ENCODE results near the gene JUND. TPM values are rescaled to one million over a fixed set of nuclear protein-coding genes. Genes with fewer than 3 reads are reported as not detected.
A peak's percentile ranks its signal among the peaks of the same experiment; 100 is the strongest.

The JUND gene
- total RNA-seq, 1 donor, result 1,318 TPM

DNA sequence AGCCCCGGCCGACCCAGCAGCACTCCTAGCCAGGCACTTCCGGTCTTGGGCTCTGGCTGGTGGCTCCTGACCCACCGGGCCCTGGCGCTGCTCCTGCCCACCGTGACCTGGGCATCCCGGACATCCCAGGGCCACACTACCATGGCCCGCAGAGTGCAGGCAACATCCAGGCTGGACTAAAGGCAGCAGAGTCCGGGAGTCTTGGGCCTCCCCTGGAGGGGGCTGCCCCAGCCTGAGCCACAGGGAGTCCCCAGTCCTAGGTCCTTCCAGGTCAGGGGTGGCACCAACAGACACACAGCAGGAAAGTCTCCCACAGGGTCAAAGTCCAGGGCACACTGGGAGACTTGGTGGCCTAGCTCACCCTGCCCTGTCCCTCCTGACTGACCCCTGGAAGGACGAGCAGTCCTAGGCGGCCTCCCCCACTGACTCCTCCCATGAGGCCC is 30.7 kb upstream of the JUND start:
- no peaks in the 10 kb centered on the region for H3K9me3 ChIP-seq (ENCODE audit: low read depth, low read length)
- H3K27me3 ChIP-seq (ENCODE audit: insufficient read depth, low read length), result no peaks in the 10 kb centered on the region
- peaks cover 7% of the 10 kb centered on the region for H3K4me1 ChIP-seq (ENCODE audit: insufficient read depth, low read length)
- H3K4me3 ChIP-seq (ENCODE audit: low read length), result no peak overlapping the region

DNA sequence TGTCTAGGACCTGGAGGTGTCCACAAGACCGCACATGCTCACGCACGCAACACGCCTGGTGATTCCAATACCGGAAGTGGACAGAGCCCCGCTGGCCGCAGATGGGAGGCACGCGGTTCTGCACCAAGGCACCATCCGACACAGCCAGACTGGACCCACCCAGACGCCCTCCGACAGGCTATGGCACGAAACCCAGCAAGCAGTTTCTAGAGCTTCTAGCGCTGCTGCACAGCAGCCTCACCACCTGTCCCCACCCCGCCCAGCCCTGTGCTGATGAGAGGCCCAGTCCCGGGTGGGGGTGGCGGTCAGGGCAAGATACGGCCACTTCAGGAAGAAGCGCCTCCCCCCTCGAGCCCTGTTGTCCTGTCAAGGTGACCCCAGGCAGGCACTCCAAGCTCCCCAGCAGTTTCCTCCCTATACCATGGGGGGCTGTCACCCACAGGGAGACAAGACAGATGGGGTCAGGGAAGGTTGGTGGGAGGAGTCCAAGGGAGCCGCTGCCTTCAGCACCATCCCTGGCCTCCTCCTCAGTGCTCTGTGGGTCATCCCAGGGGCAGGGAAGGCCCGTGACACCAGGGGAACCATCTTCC is 30.2 kb upstream of the JUND start:
- Histone ChIP-seq H3K9me3 (ENCODE audit: low read depth, low read length) (no peaks in the 10 kb centered on the region), H3K4me3 (ENCODE audit: low read length) (no peak overlapping the region), H3K27me3 (ENCODE audit: insufficient read depth, low read length) (no peaks in the 10 kb centered on the region), H3K4me1 (ENCODE audit: insufficient read depth, low read length) (peaks cover 10% of the 10 kb centered on the region)

GRCh38 chr19:18310966-18311365 is 29.5 kb upstream of the JUND start:
- H3K27me3 ChIP-seq (ENCODE audit: insufficient read depth, low read length), result no peaks in the 10 kb centered on the region
- no peak overlapping the region for H3K4me3 ChIP-seq (ENCODE audit: low read length)
- peaks cover 16% of the 10 kb centered on the region for H3K4me1 ChIP-seq (ENCODE audit: insufficient read depth, low read length)
- H3K9me3 ChIP-seq (ENCODE audit: low read depth, low read length), result no peaks in the 10 kb centered on the region

GRCh38 chr19:18310118-18310909 is 28.9 kb upstream of the JUND start:
- Histone ChIP-seq H3K4me1 (ENCODE audit: insufficient read depth, low read length) (peaks cover 23% of the 10 kb centered on the region), H3K9me3 (ENCODE audit: low read depth, low read length) (no peaks in the 10 kb centered on the region), H3K27me3 (ENCODE audit: insufficient read depth, low read length) (no peaks in the 10 kb centered on the region), H3K4me3 (ENCODE audit: low read length) (no peak overlapping the region)

DNA sequence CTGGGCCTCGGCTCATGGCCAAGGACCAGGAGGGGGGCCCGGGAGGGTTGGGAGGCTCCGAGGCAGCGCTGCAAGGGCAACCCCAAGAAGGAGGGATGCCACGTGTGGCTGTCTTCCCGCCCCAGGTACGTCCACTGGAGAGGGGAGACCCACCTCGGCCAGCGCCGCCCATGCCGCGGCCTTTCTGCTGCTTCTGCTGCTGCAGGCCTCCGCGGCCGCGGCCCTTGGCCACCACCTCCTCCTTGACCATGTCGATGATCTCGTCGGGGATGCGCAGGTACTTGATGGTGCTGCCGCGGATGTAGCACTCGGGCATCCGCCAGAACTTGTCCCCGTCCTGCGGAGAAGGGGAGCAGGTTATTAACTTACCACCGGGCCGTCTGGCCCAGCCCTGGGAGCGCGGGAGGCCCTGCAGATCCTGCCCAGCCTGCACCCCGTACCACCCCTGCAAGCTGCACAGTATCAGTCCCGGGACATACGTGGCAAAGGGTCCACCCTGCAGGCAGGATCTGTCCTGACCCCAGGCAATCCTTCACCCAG is 28.2 kb upstream of the JUND start:
- no peak overlapping the region for H3K4me3 ChIP-seq (ENCODE audit: low read length)
- peaks cover 28% of the 10 kb centered on the region for H3K4me1 ChIP-seq (ENCODE audit: insufficient read depth, low read length)
- no peaks in the 10 kb centered on the region for H3K27me3 ChIP-seq (ENCODE audit: insufficient read depth, low read length)
- H3K9me3 ChIP-seq (ENCODE audit: low read depth, low read length), result no peaks in the 10 kb centered on the region

DNA sequence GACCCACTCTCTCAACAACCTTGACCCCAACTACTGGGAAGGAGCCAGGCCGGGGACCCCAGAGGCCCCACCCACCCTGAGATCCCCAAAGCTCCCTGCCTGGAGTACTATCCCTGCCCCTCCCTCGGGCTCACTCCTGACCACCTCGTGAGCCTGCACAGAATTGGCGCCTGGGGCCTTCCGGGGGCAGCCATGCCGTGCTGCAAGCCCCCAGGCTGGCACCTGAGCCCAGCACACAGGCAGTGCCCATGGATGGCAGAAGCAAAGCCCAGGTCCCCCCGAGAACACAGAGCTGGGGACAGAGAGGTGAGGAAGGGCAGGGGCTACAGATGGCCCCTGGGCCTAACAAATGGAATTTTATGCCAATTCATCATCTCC is 27.5 kb upstream of the JUND start:
- Histone ChIP-seq H3K4me1 (ENCODE audit: insufficient read depth, low read length) (peaks cover 34% of the 10 kb centered on the region), H3K27me3 (ENCODE audit: insufficient read depth, low read length) (no peaks in the 10 kb centered on the region), H3K4me3 (ENCODE audit: low read length) (no peak overlapping the region), H3K9me3 (ENCODE audit: low read depth, low read length) (no peaks in the 10 kb centered on the region)

- Histone ChIP-seq H3K4me1 (ENCODE audit: insufficient read depth, low read length) (peaks cover 41% of the 10 kb centered on the region), H3K27me3 (ENCODE audit: insufficient read depth, low read length) (no peaks in the 10 kb centered on the region), H3K4me3 (ENCODE audit: low read length) (no peak overlapping the region), H3K9me3 (ENCODE audit: low read depth, low read length) (no peaks in the 10 kb centered on the region)
Measured at GRCh38 chr19:18308051-18308947, 26.9 kb upstream of the JUND start.

DNA sequence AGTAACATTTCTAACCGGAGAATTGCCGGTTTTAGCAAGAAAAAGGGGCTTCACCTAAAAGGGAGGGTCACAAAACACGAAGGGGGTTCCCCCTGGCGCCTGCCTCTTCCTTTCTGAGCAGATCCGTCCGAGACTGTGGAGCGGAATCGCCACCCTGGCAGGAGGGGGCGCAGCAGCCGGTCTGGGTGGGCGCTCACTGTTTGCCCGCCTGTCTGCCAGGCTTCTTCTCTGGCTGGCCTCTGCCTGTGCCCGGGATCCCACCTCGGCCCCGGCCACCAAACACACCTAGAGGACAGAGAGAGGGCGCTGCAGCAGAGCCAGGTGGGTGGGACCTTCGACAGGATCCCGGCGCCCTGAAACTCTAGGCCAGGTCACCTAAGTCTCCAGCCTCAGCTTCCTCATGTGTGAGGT is 25.9 kb upstream of the JUND start:
- H3K4me1 ChIP-seq (ENCODE audit: insufficient read depth, low read length), result peaks cover 51% of the 10 kb centered on the region
- no peak overlapping the region for H3K4me3 ChIP-seq (ENCODE audit: low read length)
- no peaks in the 10 kb centered on the region for H3K9me3 ChIP-seq (ENCODE audit: low read depth, low read length)
- no peaks in the 10 kb centered on the region for H3K27me3 ChIP-seq (ENCODE audit: insufficient read depth, low read length)

DNA sequence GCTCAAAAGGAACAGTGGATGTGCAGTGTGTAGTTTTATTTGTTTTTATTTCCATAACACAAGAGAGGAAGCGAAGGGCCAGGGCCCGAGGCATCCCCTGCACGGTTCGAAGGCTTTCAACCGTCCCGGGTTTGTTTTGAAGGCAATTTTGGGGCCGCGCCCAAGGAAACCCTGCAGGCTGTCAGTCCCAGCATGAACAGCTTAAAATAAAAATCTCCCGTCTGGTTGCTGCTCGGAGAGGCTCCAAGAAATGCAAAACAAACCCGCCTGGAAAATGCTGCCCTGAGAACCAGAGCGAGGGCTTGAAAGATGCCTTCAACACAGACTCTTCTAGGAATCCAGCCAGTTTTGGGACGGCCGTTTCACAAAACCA is 25.5 kb upstream of the JUND start:
- no peak overlapping the region for H3K4me3 ChIP-seq (ENCODE audit: low read length)
- peaks cover 55% of the 10 kb centered on the region for H3K4me1 ChIP-seq (ENCODE audit: insufficient read depth, low read length)

DNA sequence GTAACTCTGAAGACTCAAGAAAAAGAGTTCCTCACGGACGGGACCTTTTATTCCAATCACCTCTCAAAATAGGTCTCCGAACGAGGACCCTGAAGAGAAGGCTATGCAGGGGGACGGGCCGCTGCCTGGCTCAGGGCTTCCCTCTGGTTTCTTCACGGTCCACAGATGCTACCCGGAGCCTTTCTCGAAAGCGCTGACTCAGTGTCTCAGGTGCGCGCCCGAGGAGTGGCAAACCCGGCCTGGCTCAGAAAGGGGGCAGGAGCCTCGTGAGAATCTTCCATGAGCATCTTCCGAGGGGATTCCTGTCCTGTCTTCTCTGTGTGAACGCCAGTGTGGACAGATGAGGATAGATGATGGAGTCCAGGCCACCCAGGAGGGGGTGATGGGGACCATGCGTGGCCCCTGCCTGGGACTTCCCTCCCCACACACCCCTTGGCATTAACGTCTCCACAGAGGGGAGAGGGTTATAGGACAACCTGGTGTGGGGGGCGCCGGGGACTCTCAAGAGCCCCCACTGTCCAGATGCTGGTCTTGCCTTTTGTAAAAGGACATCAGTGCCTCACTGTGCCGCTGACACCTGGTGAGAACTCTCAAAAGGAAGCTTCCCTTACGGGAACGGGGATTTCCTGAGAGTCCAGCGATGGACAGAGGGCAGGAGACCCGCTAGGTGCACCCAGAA is 24.9 kb upstream of the JUND start:
- Histone ChIP-seq H3K4me3 (ENCODE audit: low read length) (no peak overlapping the region), H3K27me3 (ENCODE audit: insufficient read depth, low read length) (no peaks in the 10 kb centered on the region), H3K4me1 (ENCODE audit: insufficient read depth, low read length) (peaks cover 59% of the 10 kb centered on the region), H3K9me3 (ENCODE audit: low read depth, low read length) (no peaks in the 10 kb centered on the region)

More for the DNA sequence above, 25.5 kb upstream of the JUND start:
- no peaks in the 10 kb centered on the region for H3K27me3 ChIP-seq (ENCODE audit: insufficient read depth, low read length)
- H3K9me3 ChIP-seq (ENCODE audit: low read depth, low read length), result no peaks in the 10 kb centered on the region

DNA sequence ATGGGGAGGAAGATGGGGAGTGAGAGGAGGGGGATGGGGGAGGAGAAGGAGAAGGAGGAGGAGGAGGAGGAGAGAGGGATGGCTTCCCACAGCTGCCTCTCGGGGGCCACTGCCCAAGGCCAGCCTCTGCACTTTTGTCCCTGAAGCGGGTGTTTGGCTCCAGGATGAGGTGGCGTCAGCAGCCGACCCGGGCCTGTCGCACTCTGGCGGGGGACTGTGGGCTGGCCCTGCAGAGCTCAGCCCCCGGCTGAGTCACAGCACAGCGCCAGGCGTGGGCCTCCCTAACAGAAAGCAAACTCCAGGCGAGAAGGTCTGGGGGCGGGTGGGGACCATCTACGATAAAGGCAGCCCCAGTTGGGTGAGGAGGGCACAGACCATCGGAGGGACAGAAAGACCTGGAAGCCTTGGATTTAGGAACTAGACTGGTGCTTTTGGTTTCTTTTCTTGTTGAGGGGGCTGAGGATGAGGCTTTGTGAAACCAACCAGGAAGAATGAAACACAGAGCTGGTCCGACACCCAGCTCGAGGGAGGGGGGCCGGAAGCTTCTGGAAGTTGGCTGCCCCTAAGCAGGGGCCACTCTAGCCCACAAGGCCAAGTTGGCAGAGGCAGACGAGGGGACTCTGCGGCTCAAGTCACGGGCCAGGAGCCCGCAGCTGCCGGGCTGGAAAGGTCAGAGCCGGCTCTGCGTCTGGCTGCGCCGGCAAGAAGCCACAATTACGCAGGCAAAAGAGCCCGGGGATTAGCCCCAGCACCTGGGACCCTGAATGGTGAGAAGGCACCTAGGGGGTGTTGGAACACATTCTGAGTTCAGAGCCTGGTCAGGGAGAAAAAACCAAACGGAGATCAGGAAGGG is 23.3 kb upstream of the JUND start:
- peaks cover 70% of the 10 kb centered on the region for H3K4me1 ChIP-seq (ENCODE audit: insufficient read depth, low read length)
- H3K27me3 ChIP-seq (ENCODE audit: insufficient read depth, low read length), result no peaks in the 10 kb centered on the region
- peak overlapping the region; percentile 47 for H3K4me3 ChIP-seq (ENCODE audit: low read length)
- H3K9me3 ChIP-seq (ENCODE audit: low read depth, low read length), result no peaks in the 10 kb centered on the region

DNA sequence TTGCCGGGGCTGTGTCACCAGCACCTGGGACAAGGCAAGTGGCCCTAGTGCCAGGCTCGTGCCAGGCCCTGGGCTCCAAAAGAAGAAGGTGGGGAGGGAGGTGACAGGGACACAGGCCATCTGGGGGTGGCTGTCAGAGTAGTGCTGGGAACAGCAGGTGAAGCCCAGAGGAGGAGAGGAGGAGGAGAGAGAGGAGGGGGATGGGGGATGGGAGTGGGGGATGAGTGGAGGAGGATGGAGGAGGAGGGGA is 22.7 kb upstream of the JUND start:
- peak overlapping the region; percentile 47 for H3K4me3 ChIP-seq (ENCODE audit: low read length)
- H3K9me3 ChIP-seq (ENCODE audit: low read depth, low read length), result no peaks in the 10 kb centered on the region
- no peaks in the 10 kb centered on the region for H3K27me3 ChIP-seq (ENCODE audit: insufficient read depth, low read length)
- peaks cover 70% of the 10 kb centered on the region for H3K4me1 ChIP-seq (ENCODE audit: insufficient read depth, low read length)

DNA sequence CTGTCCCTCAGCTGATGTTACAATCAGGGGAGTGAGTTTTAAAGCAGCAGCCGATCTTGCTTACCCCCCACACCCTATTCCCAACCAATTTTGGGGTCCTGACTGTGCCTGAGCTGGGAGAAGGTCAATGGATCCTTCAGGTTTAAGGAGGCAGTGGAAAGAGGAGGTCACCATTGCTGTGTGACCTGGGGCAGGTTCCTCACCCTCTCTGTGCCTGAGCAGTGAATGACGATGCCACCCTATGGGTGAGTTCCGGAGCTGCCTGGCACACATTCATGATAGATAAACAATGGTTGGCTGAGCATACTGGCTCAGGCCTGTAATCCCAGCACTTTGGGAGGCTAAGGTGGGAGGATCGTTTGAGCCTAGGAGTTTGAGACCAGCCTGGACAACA is 20.3 kb upstream of the JUND start:
- Histone ChIP-seq H3K4me3 (ENCODE audit: low read length) (no peak overlapping the region), H3K27me3 (ENCODE audit: insufficient read depth, low read length) (no peaks in the 10 kb centered on the region), H3K4me1 (ENCODE audit: insufficient read depth, low read length) (peaks cover 61% of the 10 kb centered on the region)

More for the DNA sequence above, 20.3 kb upstream of the JUND start:
- no peaks in the 10 kb centered on the region for H3K9me3 ChIP-seq (ENCODE audit: low read depth, low read length)

Data from mononuclear cell (primary cell).